ENCODE data around the gene SLC50A1.

- TF ChIP-seq SUZ12 (IDR thresholded peaks at IDR 0.05; ENCODE audit: extremely low read depth, insufficient read depth, insufficient read length) (no peak), ZNF274 (IDR thresholded peaks at IDR 0.05; ENCODE audit: low read depth, low read length) (no peak)
These were observed 44.3 kb upstream of the SLC50A1 start for GRCh38 chr1:155091071-155092051.
